NT2/D1 (cell line): ENCODE data around the gene ALDH1A1.

Experiments used
- SUZ12 ChIP-seq: IDR thresholded peaks from 2 replicates; pipeline ENCODE4 v1.6.1; 2011; ENCODE audit not compliant: insufficient read length, insufficient read depth; ENCODE audit errors: extremely low read depth
- YY1 ChIP-seq: IDR thresholded peaks from 2 replicates; pipeline ENCODE4 v1.6.1; 2011; ENCODE audit not compliant: insufficient read length, insufficient read depth
- ZNF274 ChIP-seq: IDR thresholded peaks from 2 replicates; pipeline ENCODE4 v1.6.1; 2011; ENCODE audit warnings: mild to moderate bottlenecking, low read depth, low read length

- no peak for TF ChIP-seq YY1
- no peak for TF ChIP-seq ZNF274
- TF ChIP-seq SUZ12: no peak
Measured at GRCh38 chr9:72880821-72881220, 72.0 kb downstream of the ALDH1A1 start.
